SKM-1 treated with dmso at 0.1 percent for 144 hours (cell line): Measurements from ENCODE around the gene BCAS3.
"Not testable (repeated sequence)": the region's sequence is repeated elsewhere in the genome, so short reads cannot be mapped to it uniquely, and the experiment has no call there.

Experiments
- DNase-seq: peaks from one replicate; lab custom pipeline; 2025; ENCODE audit not compliant: unreplicated experiment; lab: John Stamatoyannopoulos, UW

BCAS3 gene

GRCh38 chr17:60677308-60678117, at the start of gene BCAS3:
Gene BCAS3 (plus strand): TSS chr17:60677851.
- peak; percentile 97 for DNase-seq

- DNase-seq: no peak
Observed at GRCh38 chr17:60628252-60628889, 49.3 kb upstream of the BCAS3 start.

- DNase-seq: no peak
Observed at GRCh38 chr17:60629120-60629519, 48.5 kb upstream of the BCAS3 start.

GRCh38 chr17:60630352-60630751, 47.3 kb upstream of the BCAS3 start:
- DNase-seq: no peak

- no peak for DNase-seq
Observed at GRCh38 chr17:60631119-60631518, 46.5 kb upstream of the BCAS3 start.

GRCh38 chr17:60637683-60638082, 40.0 kb upstream of the BCAS3 start:
- DNase-seq: no peak

- no peak for DNase-seq
Observed at GRCh38 chr17:60639019-60639330, 38.7 kb upstream of the BCAS3 start.

- no peak for DNase-seq
Observed at GRCh38 chr17:60640503-60640902, 37.1 kb upstream of the BCAS3 start.

- no peak for DNase-seq
Observed at GRCh38 chr17:60641126-60641525, 36.5 kb upstream of the BCAS3 start.

- DNase-seq: peak; percentile 55
Observed at GRCh38 chr17:60641810-60642220, 35.8 kb upstream of the BCAS3 start.

GRCh38 chr17:60645918-60646523, 31.6 kb upstream of the BCAS3 start:
- DNase-seq: no peak

GRCh38 chr17:60646701-60647100, 30.9 kb upstream of the BCAS3 start:
- DNase-seq: no peak

- no peak for DNase-seq
Observed at GRCh38 chr17:60647705-60648104, 29.9 kb upstream of the BCAS3 start.

GRCh38 chr17:60652454-60653247, 25.0 kb upstream of the BCAS3 start:
- no peak for DNase-seq

- no peak for DNase-seq
Observed at GRCh38 chr17:60653569-60653968, 24.1 kb upstream of the BCAS3 start.

GRCh38 chr17:60656499-60656898, 21.2 kb upstream of the BCAS3 start:
- no peak for DNase-seq

GRCh38 chr17:60659156-60659555, 18.5 kb upstream of the BCAS3 start:
- DNase-seq: no peak

GRCh38 chr17:60661489-60661888, 16.2 kb upstream of the BCAS3 start:
- DNase-seq: no peak

- no peak for DNase-seq
Observed at GRCh38 chr17:60664022-60664421, 13.6 kb upstream of the BCAS3 start.

- no peak for DNase-seq
Observed at GRCh38 chr17:60665602-60666001, 12.0 kb upstream of the BCAS3 start.

GRCh38 chr17:60668741-60669140, 8.9 kb upstream of the BCAS3 start:
- DNase-seq: not testable (repeated sequence)

GRCh38 chr17:60671482-60671881, 6.2 kb upstream of the BCAS3 start:
- no peak for DNase-seq
